Neural progenitor cell (in vitro differentiated cells): ENCODE results near the gene CTSH. TPM values are rescaled to one million over a fixed set of nuclear protein-coding genes. Genes with fewer than 3 reads are reported as not detected.

Experiments used
- DNase-seq: peaks from one replicate; pipeline ENCODE4 v3.0.0-alpha.2; 2016; ENCODE audit warnings: low spot score
- H2AFZ ChIP-seq: fragments of 200-600 bp; sonication (generic); replicated peaks from 2 replicates; pipeline ENCODE4 v1.6.1; 2016; ENCODE audit warnings: antibody characterized with exemption
- H3F3A ChIP-seq: fragments of 200-600 bp; sonication (generic); 2 replicates; pipeline ENCODE4 v1.6.1; 2016; ENCODE audit warnings: antibody characterized with exemption, low read depth
- H3K27ac ChIP-seq: fragments of 200-600 bp; sonication (generic); 2 replicates; pipeline ENCODE4 v1.5.1; 2016; ENCODE audit warnings: mild to moderate bottlenecking
- H3K27me3 ChIP-seq: fragments of 200-600 bp; sonication (generic); 2 replicates; pipeline ENCODE4 v1.6.1; 2016; ENCODE audit warnings: mild to moderate bottlenecking, moderate library complexity
- H3K36me3 ChIP-seq: fragments of 200-600 bp; sonication (generic); 2 replicates; pipeline ENCODE4 v1.5.1; 2016
- H3K4me1 ChIP-seq: fragments of 200-600 bp; sonication (generic); 2 replicates; pipeline ENCODE4 v1.6.1; 2016; ENCODE audit warnings: mixed run types
- H3K4me2 ChIP-seq: fragments of 200-600 bp; sonication (generic); 2 replicates; pipeline ENCODE4 v1.6.1; 2016
- H3K4me3 ChIP-seq: fragments of 200-600 bp; sonication (generic); 2 replicates; pipeline ENCODE4 v1.5.1; 2016
- H3K79me2 ChIP-seq: fragments of 200-600 bp; sonication (generic); 2 replicates; pipeline ENCODE4 v1.6.1; 2016; ENCODE audit warnings: low read depth
- H3K9ac ChIP-seq: fragments of 200-600 bp; sonication (generic); 2 replicates; pipeline ENCODE4 v1.6.1; 2016
- H3K9me3 ChIP-seq: fragments of 200-600 bp; sonication (generic); 2 replicates; pipeline ENCODE4 v1.5.1; 2016; ENCODE audit warnings: low read depth
- H4K20me1 ChIP-seq: fragments of 200-600 bp; sonication (generic); 2 replicates; pipeline ENCODE4 v1.6.1; 2016; ENCODE audit warnings: low read depth
- H3K27ac Mint-ChIP-seq: 3 replicates; pipeline ENCODE4 v1.8.0; 2021; ENCODE audit warnings: mixed read lengths
- H3K27me3 Mint-ChIP-seq: 2 replicates; pipeline ENCODE4 v1.8.0; 2022; ENCODE audit warnings: low read depth, mild to moderate bottlenecking, inconsistent platforms, moderate library complexity, mixed read lengths; ENCODE audit not compliant: insufficient read depth
- H3K36me3 Mint-ChIP-seq: 3 replicates; pipeline ENCODE4 v1.8.0; 2021; ENCODE audit warnings: mixed read lengths
- H3K4me1 Mint-ChIP-seq: 3 replicates; pipeline ENCODE4 v1.8.0; 2021; ENCODE audit warnings: mixed read lengths
- H3K4me3 Mint-ChIP-seq: 3 replicates; pipeline ENCODE4 v1.8.0; 2021; ENCODE audit warnings: mild to moderate bottlenecking, moderate library complexity, mixed read lengths
- H3K9me3 Mint-ChIP-seq: 3 replicates; pipeline ENCODE4 v1.8.0; 2020; ENCODE audit warnings: mixed read lengths
- CTCF ChIP-seq: fragments of 200-600 bp; sonication (generic); IDR thresholded peaks from 2 replicates; pipeline ENCODE4 v1.5.1; 2017; ENCODE audit warnings: antibody characterized with exemption, mild to moderate bottlenecking
- EZH2 ChIP-seq: fragments of 200-600 bp; sonication (generic); IDR thresholded peaks from 2 replicates; pipeline ENCODE4 v1.6.1; 2017; ENCODE audit warnings: antibody characterized with exemption, mild to moderate bottlenecking, moderate library complexity
- EZH2phosphoT487 ChIP-seq: fragments of 200-600 bp; sonication (generic); IDR thresholded peaks from 2 replicates; pipeline ENCODE4 v1.6.1; 2017; ENCODE audit warnings: antibody characterized with exemption
- total RNA-seq: library from RNA; depleted of rRNA; stranded (reverse); fragments of >200 nt; gene quantifications from 2 replicates; pipeline ENCODE4 v1.2.3, GENCODE V29; 2015; ENCODE audit warnings: low replicate concordance

The CTSH gene
- total RNA-seq, 1 donor from 2014 or later, result 3.5 TPM

DNA sequence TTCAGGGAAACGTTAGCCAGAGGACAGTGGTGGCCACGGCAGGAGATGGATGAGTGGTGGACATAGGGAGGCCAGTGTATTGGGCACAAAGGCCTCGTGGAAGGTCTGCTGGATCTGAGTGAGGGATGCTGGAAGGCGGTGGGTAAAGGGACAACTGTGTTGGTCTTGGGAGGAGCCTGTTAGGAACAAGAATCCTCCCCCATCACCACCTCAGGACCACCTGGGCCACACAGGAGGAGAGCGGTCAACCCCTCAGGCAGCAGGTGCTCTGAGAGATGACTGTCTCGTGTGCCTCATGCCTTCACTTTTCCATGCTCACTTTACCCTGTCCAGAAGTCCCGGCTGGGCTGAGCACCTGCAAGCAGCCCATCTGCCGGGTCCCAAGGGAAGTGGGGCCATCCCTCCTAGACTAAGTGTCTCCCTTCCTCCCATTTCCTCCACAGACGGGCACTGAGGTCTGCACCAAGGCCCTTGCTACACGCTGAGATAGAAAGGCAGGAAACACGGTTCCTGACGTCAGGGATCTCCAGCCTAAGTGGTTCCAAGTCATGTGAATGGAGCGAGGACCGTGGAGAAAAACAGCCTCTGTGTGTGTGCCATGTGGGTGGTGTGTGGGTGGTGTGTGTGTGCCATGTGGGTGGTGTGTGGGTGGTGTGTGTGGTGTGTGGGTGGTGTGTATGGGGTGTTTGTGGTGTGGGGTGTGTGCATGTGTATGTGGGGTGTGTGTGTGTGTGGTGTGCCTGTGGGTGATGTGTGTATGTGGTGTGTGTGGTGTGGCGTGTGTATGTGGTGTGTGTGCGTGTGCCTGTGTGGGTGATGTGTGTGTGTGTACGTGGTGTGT lies 47.8 kb upstream of the CTSH start:
- no peaks in the 10 kb centered on the region for H3K9me3 ChIP-seq
- Mint-ChIP-seq H3K36me3 (no peaks in the 10 kb centered on the region), H3K9me3 (no peaks in the 10 kb centered on the region), H3K27me3 (peaks cover 8% of the 10 kb centered on the region), H3K4me3 (peak overlapping the region; percentile 57), H3K4me1 (peaks cover 22% of the 10 kb centered on the region), H3K27ac (peak overlapping the region; percentile 91)
- no peak overlapping the region for H3K4me2 ChIP-seq
- no peak overlapping the region for H3K27ac ChIP-seq
- peaks cover 10% of the 10 kb centered on the region for H3K4me1 ChIP-seq
- no peak overlapping the region for H2AFZ ChIP-seq
- H3K9ac ChIP-seq, result no peak overlapping the region
- H3F3A ChIP-seq, result no peaks in the 10 kb centered on the region
- H4K20me1 ChIP-seq, result no peaks in the 10 kb centered on the region
- no peak for DNase-seq
- H3K27me3 ChIP-seq, result no peaks in the 10 kb centered on the region
- H3K36me3 ChIP-seq, result no peaks in the 10 kb centered on the region
- H3K4me3 ChIP-seq, result no peak overlapping the region
- H3K79me2 ChIP-seq, result no peaks in the 10 kb centered on the region
- TF ChIP-seq CTCF (no peak), EZH2phosphoT487 (no peak), EZH2 (no peak)

- TF ChIP-seq EZH2phosphoT487 (no peak), EZH2 (no peak), CTCF (no peak)
- H3F3A ChIP-seq, result no peaks in the 10 kb centered on the region
- H3K36me3 Mint-ChIP-seq, result no peaks in the 10 kb centered on the region
- no peak overlapping the region for H3K9ac ChIP-seq
- H3K4me3 Mint-ChIP-seq, result no peak overlapping the region
- H4K20me1 ChIP-seq, result no peaks in the 10 kb centered on the region
- H3K9me3 ChIP-seq, result no peaks in the 10 kb centered on the region
- peaks cover 9% of the 10 kb centered on the region for H3K4me1 ChIP-seq
- H3K27ac ChIP-seq, result no peak overlapping the region
- peaks cover 8% of the 10 kb centered on the region for H3K27me3 Mint-ChIP-seq
- no peaks in the 10 kb centered on the region for H3K9me3 Mint-ChIP-seq
- DNase-seq, result no peak
- H2AFZ ChIP-seq, result no peak overlapping the region
- no peak overlapping the region for H3K4me3 ChIP-seq
- no peaks in the 10 kb centered on the region for H3K27me3 ChIP-seq
- H3K4me1 Mint-ChIP-seq, result peaks cover 19% of the 10 kb centered on the region
- no peak overlapping the region for H3K4me2 ChIP-seq
- no peaks in the 10 kb centered on the region for H3K79me2 ChIP-seq
- H3K27ac Mint-ChIP-seq, result no peak overlapping the region
- no peaks in the 10 kb centered on the region for H3K36me3 ChIP-seq
Observed at GRCh38 chr15:78991879-78992278, 47.0 kb upstream of the CTSH start.

GRCh38 chr15:78991476-78991875 lies 46.6 kb upstream of the CTSH start:
- Histone ChIP-seq H3K27me3 (no peaks in the 10 kb centered on the region), H3K4me3 (no peak overlapping the region), H3K9ac (no peak overlapping the region), H3K36me3 (no peaks in the 10 kb centered on the region), H3K4me1 (peaks cover 5% of the 10 kb centered on the region), H3K27ac (no peak overlapping the region), H3K79me2 (no peaks in the 10 kb centered on the region), H3F3A (no peaks in the 10 kb centered on the region), H2AFZ (no peak overlapping the region), H3K9me3 (no peaks in the 10 kb centered on the region), H4K20me1 (no peaks in the 10 kb centered on the region), H3K4me2 (no peak overlapping the region)
- Mint-ChIP-seq H3K27me3 (peaks cover 8% of the 10 kb centered on the region), H3K4me1 (peaks cover 15% of the 10 kb centered on the region), H3K4me3 (no peak overlapping the region), H3K27ac (no peak overlapping the region), H3K36me3 (no peaks in the 10 kb centered on the region), H3K9me3 (no peaks in the 10 kb centered on the region)
- no peak for DNase-seq
- no peak for TF ChIP-seq EZH2phosphoT487
- no peak for TF ChIP-seq EZH2
- no peak for TF ChIP-seq CTCF
